ENCODE data around the gene SMARCA4. TPM values are rescaled to one million over a fixed set of nuclear protein-coding genes. Genes with fewer than 3 reads are reported as not detected.
A peak's percentile ranks its signal among the peaks of the same experiment; 100 is the strongest.

Gene SMARCA4
- total RNA-seq (2014; rRNA removed; shearing (Covaris generic)), result 50.7 and 94.6 TPM in 2 replicates

- peak; percentile 94 for DNase-seq (ENCODE audit: low read depth)
Observed at GRCh38 chr19:10960314-10961072, at the start of gene SMARCA4. Gene SMARCA4 (plus strand): TSS chr19:10961030. CDS start chr19:10984152, 23,122 bp downstream.

- DNase-seq (ENCODE audit: low read depth), result no peak
Observed at GRCh38 chr19:10911579-10912363, 49.1 kb upstream of the SMARCA4 start.

GRCh38 chr19:10912619-10913018 is 48.2 kb upstream of the SMARCA4 start:
- no peak for DNase-seq (ENCODE audit: low read depth)

DNA sequence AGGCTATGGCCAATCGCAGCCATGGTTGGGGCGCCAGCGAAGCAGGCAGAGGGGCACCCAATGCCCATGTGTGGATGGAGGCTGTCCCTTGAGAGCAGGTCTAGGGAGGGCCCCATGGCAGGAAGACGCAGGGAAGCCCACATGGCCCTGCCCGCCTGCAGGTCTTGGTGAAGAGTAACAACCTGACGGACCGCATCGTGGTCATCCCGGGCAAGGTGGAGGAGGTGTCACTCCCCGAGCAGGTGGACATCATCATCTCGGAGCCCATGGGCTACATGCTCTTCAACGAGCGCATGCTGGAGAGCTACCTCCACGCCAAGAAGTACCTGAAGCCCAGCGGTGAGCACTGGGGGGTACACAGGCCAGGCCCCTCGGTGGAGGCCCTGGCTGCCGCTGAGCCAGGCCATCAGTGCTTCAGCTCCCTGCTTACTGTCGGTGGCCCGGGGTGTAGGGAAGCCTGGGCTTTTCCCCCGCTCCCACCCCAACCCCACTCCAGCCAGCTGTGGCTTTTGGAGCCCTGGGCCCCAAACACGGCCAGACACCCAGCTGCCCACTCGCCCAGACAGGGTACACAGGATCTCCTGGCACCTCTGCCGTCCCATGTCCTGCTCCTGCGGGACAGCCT is 47.0 kb upstream of the SMARCA4 start:
- no peak for DNase-seq (ENCODE audit: low read depth)

GRCh38 chr19:10915130-10916091 is 45.4 kb upstream of the SMARCA4 start:
- DNase-seq (ENCODE audit: low read depth), result peak; percentile 79

DNA sequence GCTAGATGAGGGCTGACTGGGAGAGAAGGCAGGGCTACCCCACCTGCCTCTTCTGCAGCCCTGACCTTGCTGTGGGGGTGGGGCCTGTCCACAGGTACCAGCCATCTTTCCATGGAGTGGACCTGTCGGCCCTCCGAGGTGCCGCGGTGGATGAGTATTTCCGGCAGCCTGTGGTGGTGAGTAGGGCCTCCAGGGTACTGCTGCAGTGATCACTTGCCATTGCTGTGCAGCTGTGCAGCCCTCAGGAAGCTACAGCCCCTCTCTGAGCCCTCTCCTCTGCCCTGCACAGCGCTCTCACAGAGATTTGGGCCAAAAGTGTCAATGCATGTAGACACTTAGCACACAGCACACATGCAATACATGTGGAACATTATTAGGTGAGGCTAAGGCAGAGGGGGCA is 44.2 kb upstream of the SMARCA4 start:
- no peak for DNase-seq (ENCODE audit: low read depth)

DNA sequence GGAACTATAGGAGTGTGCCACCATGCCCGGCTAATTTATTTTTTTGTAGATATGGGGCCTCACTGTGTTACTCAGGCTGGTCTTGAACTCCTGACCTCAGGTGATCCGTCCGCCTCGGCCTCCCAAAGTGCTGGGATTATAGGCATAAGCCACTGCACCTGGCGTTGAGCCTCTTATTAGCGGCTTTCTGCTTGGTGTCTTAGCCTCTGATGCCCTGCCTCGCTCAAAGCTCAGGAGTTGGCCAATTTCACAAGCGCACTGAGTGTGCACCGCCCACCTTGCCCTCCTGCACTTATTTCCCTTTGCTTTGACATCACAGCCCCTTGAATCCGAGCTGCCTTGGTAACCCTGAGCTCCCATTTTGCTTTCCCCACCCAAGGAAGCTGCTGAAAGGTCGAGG is 42.5 kb upstream of the SMARCA4 start:
- DNase-seq (ENCODE audit: low read depth), result no peak

DNA sequence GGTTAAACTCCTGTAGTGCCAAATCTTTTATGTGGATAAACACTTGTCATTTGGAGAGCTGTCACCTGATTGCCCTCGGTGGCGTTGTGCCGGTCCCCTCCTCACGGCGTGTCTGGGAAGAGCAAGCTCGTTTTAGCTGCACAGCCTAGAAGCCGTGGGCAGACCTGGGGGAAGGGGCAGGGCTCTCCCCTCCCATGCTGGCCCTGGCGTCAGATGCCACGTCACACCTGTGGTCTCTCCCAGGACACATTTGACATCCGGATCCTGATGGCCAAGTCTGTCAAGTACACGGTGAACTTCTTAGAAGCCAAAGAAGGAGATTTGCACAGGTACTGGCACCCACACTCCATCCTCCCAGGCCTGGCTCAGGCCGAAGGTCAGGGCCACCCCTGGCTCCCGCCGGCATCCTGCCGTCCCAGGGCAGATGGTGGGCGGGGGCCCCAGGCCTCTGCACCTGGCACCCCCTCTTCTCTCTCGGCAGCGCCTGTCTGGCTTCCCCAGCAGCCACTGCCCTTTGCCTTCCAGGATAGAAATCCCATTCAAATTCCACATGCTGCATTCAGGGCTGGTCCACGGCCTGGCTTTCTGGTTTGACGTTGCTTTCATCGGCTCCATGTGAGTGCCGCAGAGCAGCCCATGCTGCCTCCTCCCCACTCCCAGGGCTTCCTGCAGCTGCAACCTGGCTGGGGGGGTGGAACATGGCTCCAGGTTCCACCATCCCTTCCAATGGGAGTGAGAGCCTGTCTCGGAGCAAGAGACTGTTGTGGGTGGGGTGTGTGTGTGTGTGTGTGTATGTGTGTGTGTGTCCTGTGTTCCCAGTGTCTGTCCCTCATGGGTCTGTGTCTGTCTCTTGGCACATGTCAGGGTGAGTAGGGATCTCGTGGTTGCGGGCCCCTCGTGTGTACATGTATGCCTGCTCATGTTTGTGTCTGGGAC is 41.2 kb upstream of the SMARCA4 start:
- no peak for DNase-seq (ENCODE audit: low read depth)

DNA sequence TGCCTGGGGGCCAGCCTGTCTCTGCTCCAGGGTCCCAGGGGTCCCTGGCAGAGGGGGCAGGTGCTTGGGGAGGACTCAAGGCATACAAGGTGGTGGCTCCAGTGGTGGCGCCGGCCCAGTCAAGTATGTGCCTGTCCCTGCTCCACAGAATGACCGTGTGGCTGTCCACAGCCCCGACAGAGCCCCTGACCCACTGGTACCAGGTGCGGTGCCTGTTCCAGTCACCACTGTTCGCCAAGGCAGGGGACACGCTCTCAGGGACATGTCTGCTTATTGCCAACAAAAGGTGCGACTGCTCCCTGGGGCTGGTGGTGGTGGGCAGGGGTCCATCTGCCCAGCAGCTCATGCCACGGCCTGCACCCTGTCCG is 40.6 kb upstream of the SMARCA4 start:
- no peak for DNase-seq (ENCODE audit: low read depth)

- no peak for DNase-seq (ENCODE audit: low read depth)
Observed at GRCh38 chr19:10920781-10921180, 40.0 kb upstream of the SMARCA4 start.

- no peak for DNase-seq (ENCODE audit: low read depth)
Observed at GRCh38 chr19:10921199-10921909, 39.5 kb upstream of the SMARCA4 start.

- no peak for DNase-seq (ENCODE audit: low read depth)
Observed at GRCh38 chr19:10921910-10922637, 38.8 kb upstream of the SMARCA4 start.

DNA sequence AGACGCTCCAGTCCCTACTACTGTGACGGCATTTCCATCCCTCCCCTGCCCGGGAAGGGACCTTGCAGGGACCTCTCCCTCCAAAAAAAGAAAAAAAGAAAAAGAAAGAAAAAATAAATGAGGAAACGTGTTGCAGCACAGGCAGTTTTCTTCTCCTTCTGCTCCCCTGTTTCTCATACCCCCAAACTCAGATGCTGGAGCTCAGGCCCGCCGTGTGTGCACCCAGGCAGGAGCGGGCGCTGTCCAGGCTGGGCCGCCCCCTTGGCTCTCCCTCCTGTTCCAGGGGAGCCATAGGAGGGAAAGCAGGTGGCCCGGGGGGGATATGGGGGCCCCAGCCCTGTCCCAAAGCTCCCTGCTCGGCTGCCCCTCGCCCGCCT is 38.2 kb upstream of the SMARCA4 start:
- DNase-seq (ENCODE audit: low read depth), result no peak

- DNase-seq (ENCODE audit: low read depth), result no peak
Observed at GRCh38 chr19:10923260-10924112, 37.3 kb upstream of the SMARCA4 start.

DNA sequence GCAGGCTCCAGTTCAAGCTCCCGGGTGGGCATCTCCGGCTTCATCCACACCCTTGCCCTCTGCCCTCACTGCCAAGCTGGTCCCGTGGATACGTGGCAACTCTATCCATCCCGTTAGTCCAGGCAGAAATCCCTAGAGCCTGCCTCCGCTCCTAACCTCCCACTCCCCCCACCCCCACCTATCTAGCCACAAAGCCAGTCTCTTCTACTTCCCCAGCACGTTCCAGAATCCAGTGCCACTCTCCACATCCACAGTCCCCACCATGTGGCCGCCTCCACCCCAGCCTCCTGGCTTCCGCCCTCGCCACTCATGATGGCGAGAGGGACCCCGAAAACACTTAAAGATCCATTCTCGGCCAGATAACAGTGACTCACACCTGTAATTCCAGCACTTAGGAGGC is 36.2 kb upstream of the SMARCA4 start:
- DNase-seq (ENCODE audit: low read depth), result no peak

DNA sequence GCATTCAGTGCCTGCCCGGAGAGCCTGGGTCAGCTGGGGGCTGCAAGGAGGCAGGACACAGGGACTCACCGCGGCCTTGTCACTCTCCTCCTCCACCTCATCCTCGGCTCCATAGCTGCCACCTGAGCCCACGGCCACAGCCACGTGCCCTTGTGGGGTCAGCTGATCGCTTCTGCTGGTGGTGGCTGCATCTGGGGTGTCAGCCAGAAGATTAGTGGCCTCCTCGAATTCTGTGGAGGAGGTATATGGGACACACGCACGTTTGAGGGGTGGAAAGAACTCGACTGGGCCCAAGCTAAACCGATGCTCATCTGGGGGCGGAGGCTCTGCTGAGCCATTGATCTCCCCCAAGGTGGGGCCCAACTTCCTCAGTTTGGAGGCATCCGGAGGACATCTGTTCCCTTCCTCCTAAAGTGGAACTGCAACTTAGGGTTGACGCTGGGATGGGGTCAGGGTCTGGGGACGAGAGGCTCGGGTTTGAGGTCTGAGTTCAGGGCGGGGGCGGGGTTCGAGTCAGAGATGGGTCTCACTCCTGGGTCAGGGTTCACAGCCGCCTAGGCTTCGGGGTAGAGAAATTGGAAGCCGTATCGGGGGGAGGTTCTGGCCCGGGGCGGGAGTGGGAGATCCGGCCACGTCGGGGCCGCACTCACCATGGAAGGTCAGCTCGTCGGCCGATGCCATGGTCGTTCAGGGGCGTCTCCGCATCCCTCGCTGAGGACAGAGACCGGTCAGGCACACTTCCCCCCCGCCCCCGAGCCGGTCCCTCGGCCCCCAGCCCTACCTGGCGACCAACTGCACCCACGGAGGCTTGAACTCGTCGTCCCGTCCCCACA is 32.9 kb upstream of the SMARCA4 start:
- no peak for DNase-seq (ENCODE audit: low read depth)
